Endothelial cell of umbilical vein (primary cell): ENCODE results near the gene LRP1B.

Experiments
- CTCF ChIP-seq, 2 donors: IDR thresholded peaks; 1 replicate in 1 of 2; 2 replicates in 1 of 2; pipeline ENCODE4 v1.5.1; 2011; ENCODE audit warnings: low read length in 2 of 2, mild to moderate bottlenecking in 2 of 2, moderate library complexity in 2 of 2, control low read depth in 1 of 2, inconsistent platforms in 1 of 2, low read depth in 1 of 2; ENCODE audit not compliant: insufficient read depth in 1 of 2; ENCODE audit errors: extremely low read depth in 1 of 2
- EZH2 ChIP-seq: IDR thresholded peaks from 2 replicates; pipeline ENCODE4 v1.6.1; 2012; ENCODE audit warnings: borderline replicate concordance, low read depth, mild to moderate bottlenecking, moderate library complexity, low read length, inconsistent platforms; ENCODE audit not compliant: severe bottlenecking
- MAX ChIP-seq: IDR thresholded peaks from 2 replicates; pipeline ENCODE4 v1.6.1; 2011; ENCODE audit not compliant: insufficient read depth, insufficient read length
- MYC ChIP-seq: IDR thresholded peaks from one replicate; pipeline ENCODE4 v1.6.1; 2011; ENCODE audit warnings: mild to moderate bottlenecking, low read depth, low read length
- POLR2A ChIP-seq: IDR thresholded peaks from 2 replicates; pipeline ENCODE4 v1.6.1; 2012; ENCODE audit warnings: low read depth, mild to moderate bottlenecking, control low read depth, low read length
- POLR2AphosphoS5 ChIP-seq: IDR thresholded peaks from 2 replicates; pipeline ENCODE4 v1.6.1; 2012; ENCODE audit warnings: low read depth, mild to moderate bottlenecking, control low read depth, low read length, moderate library complexity; ENCODE audit not compliant: insufficient read depth

- TF ChIP-seq EZH2: no peak
- no peak for TF ChIP-seq POLR2A
- TF ChIP-seq CTCF (IDR thresholded peaks at IDR 0.05; ENCODE audit: extremely low read depth in 1 of 2, insufficient read depth in 1 of 2, low read depth in 1 of 2, low read length in 2 of 2): no peak
- TF ChIP-seq MAX: no peak
- TF ChIP-seq POLR2AphosphoS5: no peak
- TF ChIP-seq MYC: no peak
These were observed 302.1 kb downstream of the LRP1B start for GRCh38 chr2:141828761-141829160.
